C4-2B (cell line): Measurements from ENCODE around the gene ARHGAP8.

Experiments used
- H3K27ac ChIP-seq: fragments of 450-650 bp; 2 replicates; pipeline ENCODE4 v1.5.1; 2017
- CTCF ChIP-seq: fragments of 450-650 bp; conservative IDR thresholded peaks from 2 replicates; pipeline ENCODE4 v1.5.1; 2017; ENCODE audit warnings: mild to moderate bottlenecking
- ZFX ChIP-seq: fragments of 450-650 bp; IDR thresholded peaks from 2 replicates; pipeline ENCODE4 v1.6.1; 2017

Gene ARHGAP8

GRCh38 chr22:44786136-44786535 lies 33.8 kb downstream of the ARHGAP8 start:
- no peak overlapping the region for H3K27ac ChIP-seq
- TF ChIP-seq CTCF = no peak
- no peak for TF ChIP-seq ZFX

DNA sequence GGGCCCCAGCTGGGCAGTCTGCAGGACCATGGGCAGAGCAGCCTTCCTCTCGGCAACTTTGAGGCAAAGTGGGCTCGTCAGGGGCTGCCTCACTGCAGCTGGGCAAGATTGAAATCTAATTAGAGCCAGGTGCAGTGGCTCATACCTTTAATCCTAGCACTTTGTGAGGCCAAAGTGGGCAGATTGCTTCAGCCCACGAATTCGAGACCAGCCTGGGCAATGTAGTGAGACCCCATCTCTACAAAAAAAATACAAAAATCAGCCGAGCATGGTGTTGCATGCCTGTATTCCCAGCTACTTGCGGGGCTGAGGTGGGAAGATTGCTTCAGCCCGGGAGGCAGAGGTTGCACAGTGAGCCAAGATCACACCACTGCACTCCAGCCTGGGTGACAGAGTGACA lies 34.2 kb downstream of the ARHGAP8 start:
- no peak for TF ChIP-seq ZFX

GRCh38 chr22:44787832-44788231 lies 35.5 kb downstream of the ARHGAP8 start:
- H3K27ac ChIP-seq = no peak overlapping the region
- TF ChIP-seq ZFX (no peak), CTCF (no peak)

More for the DNA sequence above, 34.2 kb downstream of the ARHGAP8 start:
- no peak overlapping the region for H3K27ac ChIP-seq

DNA sequence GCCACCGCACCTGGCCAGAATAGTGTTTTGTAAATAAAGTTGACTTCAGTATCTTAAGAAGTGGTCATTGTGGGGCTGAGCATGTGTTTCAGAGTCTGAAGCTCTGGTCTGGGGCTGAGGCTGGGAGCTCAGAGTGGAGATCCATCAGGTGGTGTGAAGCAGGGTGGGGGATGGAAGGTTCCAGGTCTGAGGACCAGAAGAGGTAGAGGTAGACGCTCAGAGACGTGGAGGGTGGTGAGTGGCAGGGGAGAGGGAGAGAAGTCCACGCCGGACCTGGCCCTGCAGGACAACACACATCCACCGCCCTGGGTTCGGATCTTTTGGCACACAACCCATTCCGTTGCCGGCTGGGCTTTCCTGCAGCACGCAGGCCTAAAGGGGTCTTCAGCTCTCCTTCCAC lies 40.7 kb downstream of the ARHGAP8 start:
- H3K27ac ChIP-seq = no peak overlapping the region
- TF ChIP-seq CTCF = no peak
- TF ChIP-seq ZFX = no peak

GRCh38 chr22:44793506-44794172 lies 41.3 kb downstream of the ARHGAP8 start:
- TF ChIP-seq CTCF = no peak
- no peak for TF ChIP-seq ZFX
- H3K27ac ChIP-seq = no peak overlapping the region

GRCh38 chr22:44795701-44796630 lies 43.6 kb downstream of the ARHGAP8 start:
- H3K27ac ChIP-seq = no peak overlapping the region
- no peak for TF ChIP-seq ZFX
- TF ChIP-seq CTCF = no peak

- TF ChIP-seq CTCF (no peak), ZFX (no peak)
- no peak overlapping the region for H3K27ac ChIP-seq
These were observed 44.9 kb downstream of the ARHGAP8 start for GRCh38 chr22:44797181-44797725.
